GM12873 (cell line): Measurements from ENCODE around the gene PRKCE.

Experiments
- CTCF ChIP-seq: IDR thresholded peaks from 2 replicates; pipeline ENCODE4 v1.5.1; 2012; ENCODE audit warnings: low read depth, mild to moderate bottlenecking, moderate library complexity, low read length, control low read depth; ENCODE audit not compliant: insufficient read depth; ENCODE audit errors: missing control alignments

The PRKCE gene

GRCh38 chr2:45651415-45652089, at the start of gene PRKCE:
TSS of gene PRKCE (plus strand) at chr2:45651675.
- no peak for TF ChIP-seq CTCF

GRCh38 chr2:45602624-45603023, 48.9 kb upstream of the PRKCE start:
- no peak for TF ChIP-seq CTCF

- no peak for TF ChIP-seq CTCF
These were observed 46.4 kb upstream of the PRKCE start for GRCh38 chr2:45605116-45605515.

- TF ChIP-seq CTCF: no peak
These were observed 44.7 kb upstream of the PRKCE start for GRCh38 chr2:45606796-45607195.

- peak; percentile 38 for TF ChIP-seq CTCF
These were observed 43.8 kb upstream of the PRKCE start for GRCh38 chr2:45607701-45608100.

GRCh38 chr2:45610281-45611019, 41.0 kb upstream of the PRKCE start:
- TF ChIP-seq CTCF: peak; percentile 36

- TF ChIP-seq CTCF: no peak
These were observed 40.2 kb upstream of the PRKCE start, which contains the start of gene SRBD1 for GRCh38 chr2:45611020-45611859. TSS of gene SRBD1 (minus strand) at chr2:45611267. CDS start at chr2:45605441, 5,826 bp downstream.
